K562 (cell line): ENCODE data around the gene MAPK13. TPM values are rescaled to one million over a fixed set of nuclear protein-coding genes. Genes with fewer than 3 reads are reported as not detected.

Experiments
- ATF3 ChIP-seq, 2 experiments: fragments of 450-650 bp in 1 of 2; sonication (generic) in 1 of 2; formaldehyde crosslinking in 1 of 2; IDR thresholded peaks in 1 of 2; conservative IDR thresholded peaks in 1 of 2; 2 replicates each; pipeline versions ENCODE4 v1.6.1 to v1.8.1; 2016 to 2023; ENCODE audit warnings: mild to moderate bottlenecking in 2 of 2, moderate library complexity in 2 of 2, inconsistent platforms in 1 of 2, missing genetic modification reagents in 1 of 2
- C11orf30 ChIP-seq: fragments of 450-650 bp; IDR thresholded peaks from 2 replicates; pipeline ENCODE4 v1.6.1; 2016; ENCODE audit warnings: low read depth, mild to moderate bottlenecking
- E4F1 ChIP-seq: fragments of 250-450 bp; sonication (Bioruptor Pico); IDR thresholded peaks from 2 replicates; pipeline ENCODE4 v1.5.0; 2021; ENCODE audit warnings: mild to moderate bottlenecking, borderline replicate concordance
- ELF4 ChIP-seq: fragments of 450-650 bp; formaldehyde crosslinking; IDR thresholded peaks from 2 replicates; pipeline ENCODE4 v1.4.0; 2022; ENCODE audit warnings: missing genetic modification characterization
- ETV6 ChIP-seq, 3 experiments: fragments of 150-350 bp in 1 of 3; sonication (generic) in 1 of 3; formaldehyde crosslinking in 1 of 3; IDR thresholded peaks; 2 replicates each; pipeline versions ENCODE4 v1.6.1 to v1.8.0; 2014 to 2022; ENCODE audit warnings: borderline replicate concordance in 2 of 3, low read depth in 2 of 3, antibody characterized with exemption in 1 of 3, low read length in 1 of 3, mild to moderate bottlenecking in 1 of 3, missing genetic modification reagents in 1 of 3
- FOSL1 ChIP-seq: fragments of 200-800 bp; sonication (Bioruptor generic); conservative IDR thresholded peaks from 2 replicates; pipeline ENCODE4 v1.6.1; 2016; ENCODE audit warnings: missing genetic modification characterization, missing compliant biosample characterization
- HINFP ChIP-seq: fragments of 450-650 bp; conservative IDR thresholded peaks from 2 replicates; pipeline ENCODE4 v1.6.1; 2016; ENCODE audit warnings: missing genetic modification characterization, low read depth, mild to moderate bottlenecking, control low read depth, missing compliant biosample characterization
- HNRNPL ChIP-seq: fragments of 200-400 bp; formaldehyde crosslinking; IDR thresholded peaks from 2 replicates; pipeline ENCODE4 v1.6.1; 2017; ENCODE audit warnings: low read depth, mild to moderate bottlenecking, low read length
- MAX ChIP-seq: sonication (generic); formaldehyde crosslinking; IDR thresholded peaks from 2 replicates; pipeline ENCODE4 v1.9.0; 2022; ENCODE audit warnings: mild to moderate bottlenecking, missing genetic modification reagents
- POU5F1 ChIP-seq: fragments of 150-350 bp; IDR thresholded peaks from 2 replicates; pipeline ENCODE4 v1.6.1; 2014; ENCODE audit warnings: borderline replicate concordance, low read length, low read depth, mild to moderate bottlenecking; ENCODE audit not compliant: partially characterized antibody
- TRIM25 ChIP-seq: fragments of 450-650 bp; IDR thresholded peaks from 2 replicates; pipeline ENCODE4 v1.7.0; 2016; ENCODE audit warnings: borderline replicate concordance
- ZNF324 ChIP-seq: fragments of 250-450 bp; sonication (Bioruptor Pico); IDR thresholded peaks from 2 replicates; pipeline ENCODE4 v1.4.0; 2020; ENCODE audit warnings: mild to moderate bottlenecking
- ZNF592 ChIP-seq: fragments of 450-650 bp; IDR thresholded peaks from 2 replicates; pipeline ENCODE4 v1.6.1; 2017; ENCODE audit warnings: antibody characterized with exemption, mild to moderate bottlenecking
- polyA plus RNA-seq, 8 experiments: library from polyadenylated mRNA; depleted of rRNA in 4 of 8; stranded (reverse) in 5 of 8; unstranded in 3 of 8; fragments of >200 nt; fragmentation: Nextera tagmentation in 2 of 8; fragmentation: Illumina TruSeq in 1 of 8; extraction: Ambion mirVana in 2 of 8; extraction: Trizol in 1 of 8; gene quantifications; 2 replicates each; pipeline versions ENCODE4 v1.2.1 to v1.2.3, GENCODE V29; 2011 to 2014; ENCODE audit warnings: inconsistent platforms in 1 of 8, missing spikeins in 1 of 8
- total RNA-seq, 7 experiments: library from RNA; depleted of rRNA in 6 of 7; stranded (reverse); fragments of >200 nt in 6 of 7; fragmentation: Illumina TruSeq in 2 of 7; extraction: Trizol in 2 of 7; gene quantifications; 2 replicates each; pipeline versions ENCODE4 v1.2.1 to v1.2.3, GENCODE V29; 2011 to 2021; ENCODE audit warnings: low replicate concordance in 1 of 7

Gene MAPK13
- total and polyA plus RNA-seq, 9 of the 15 experiments (the other 6 are each of a cell fraction or from before 2014, with no cell fraction given): 0.03 to 2.3 (median 0.48) TPM; not detected in 1

- TF ChIP-seq ATF3 (IDR thresholded peaks at IDR 0.05): peak; percentile 88
- TF ChIP-seq ATF3 (CRISPR knock-in tag; conservative IDR thresholded peaks at IDR 0.05): no peak
- no peak for TF ChIP-seq ELF4
- peak; percentile 96 for TF ChIP-seq FOSL1 (tag)
- TF ChIP-seq E4F1 (CRISPR knock-in tag): no peak
- no peak for TF ChIP-seq HNRNPL
- no peak for TF ChIP-seq ZNF324 (CRISPR knock-in tag)
- no peak for TF ChIP-seq ETV6 (IDR thresholded peaks at IDR 0.05; ENCODE audit: borderline replicate concordance in 1 of 2, low read depth in 2 of 2, low read length in 1 of 2)
- no peak for TF ChIP-seq ETV6 (CRISPR knock-in tag; IDR thresholded peaks at IDR 0.05; ENCODE audit: borderline replicate concordance)
- TF ChIP-seq HINFP (tag): no peak
- TF ChIP-seq TRIM25: no peak
- TF ChIP-seq ZNF592: peak; percentile 97
- peak; percentile 62 for TF ChIP-seq MAX (CRISPR knock-in tag)
- peak; percentile 74; the same call in 1 of the 2 replicates for TF ChIP-seq C11orf30
- TF ChIP-seq POU5F1: no peak
These were observed 2.8 kb upstream of the MAPK13 start (continued) for GRCh38 chr6:36127462-36128016.
